Osteocyte (in vitro differentiated cells): Measurements from ENCODE around the gene TMEM215. TPM values are rescaled to one million over a fixed set of nuclear protein-coding genes. Genes with fewer than 3 reads are reported as not detected.

ENCODE experiments used
- DNase-seq: peaks from one replicate; pipeline ENCODE4 v3.0.0; 2021; ENCODE audit warnings: mixed read lengths; ENCODE audit not compliant: unreplicated experiment; ENCODE audit errors: extremely low spot score
- H3K27ac Mint-ChIP-seq: one replicate; pipeline ENCODE4 v1.8.0; 2021; ENCODE audit warnings: mild to moderate bottlenecking, mixed read lengths; ENCODE audit not compliant: unreplicated experiment
- H3K27me3 Mint-ChIP-seq: one replicate; pipeline ENCODE4 v1.8.0; 2021; ENCODE audit warnings: mixed read lengths; ENCODE audit not compliant: unreplicated experiment
- H3K36me3 Mint-ChIP-seq: one replicate; pipeline ENCODE4 v1.8.0; 2021; ENCODE audit warnings: mixed read lengths; ENCODE audit not compliant: unreplicated experiment
- H3K4me1 Mint-ChIP-seq: one replicate; pipeline ENCODE4 v1.8.0; 2021; ENCODE audit warnings: mixed read lengths; ENCODE audit not compliant: unreplicated experiment
- H3K4me3 Mint-ChIP-seq: one replicate; pipeline ENCODE4 v1.8.0; 2021; ENCODE audit warnings: mild to moderate bottlenecking, moderate library complexity, mixed read lengths; ENCODE audit not compliant: unreplicated experiment
- H3K9me3 Mint-ChIP-seq: one replicate; pipeline ENCODE4 v1.8.0; 2021; ENCODE audit warnings: mixed read lengths; ENCODE audit not compliant: unreplicated experiment
- total RNA-seq: library from RNA; stranded (reverse); gene quantifications from 2 replicates; pipeline ENCODE4 v1.2.1, GENCODE V29; 2021
- TF ChIP-seq, protein P1 (sequence below): fragments of 200-600 bp; sonication (generic); IDR thresholded peaks from 2 replicates; pipeline ENCODE4 v1.5.0; 2021; ENCODE audit warnings: antibody characterized with exemption, mild to moderate bottlenecking, moderate library complexity

The TMEM215 gene
- total RNA-seq, 1 donor from 2014 or later, result not detected

DNA sequence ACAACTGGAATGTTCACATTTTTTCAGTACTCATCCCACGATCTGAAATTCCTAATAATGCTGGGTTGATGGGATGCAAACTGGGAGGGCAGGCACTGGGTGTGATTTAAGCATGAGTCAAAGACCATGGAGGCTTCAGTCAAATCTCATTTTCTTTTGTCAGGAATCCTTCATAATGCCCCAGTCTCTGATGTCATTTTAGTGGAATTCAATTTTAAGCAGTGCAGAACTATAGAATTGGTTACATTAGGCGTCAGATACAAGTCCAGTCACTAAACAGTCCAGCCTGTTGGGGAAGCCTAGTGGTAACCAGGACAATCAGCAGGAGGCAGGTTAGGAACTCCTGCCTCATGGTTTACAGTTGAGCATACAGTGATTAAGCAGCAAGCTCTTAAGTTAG lies 41.0 kb upstream of the TMEM215 start:
- H3K4me3 Mint-ChIP-seq, result no peak overlapping the region
- H3K27ac Mint-ChIP-seq, result peak overlapping the region; percentile 12

DNA sequence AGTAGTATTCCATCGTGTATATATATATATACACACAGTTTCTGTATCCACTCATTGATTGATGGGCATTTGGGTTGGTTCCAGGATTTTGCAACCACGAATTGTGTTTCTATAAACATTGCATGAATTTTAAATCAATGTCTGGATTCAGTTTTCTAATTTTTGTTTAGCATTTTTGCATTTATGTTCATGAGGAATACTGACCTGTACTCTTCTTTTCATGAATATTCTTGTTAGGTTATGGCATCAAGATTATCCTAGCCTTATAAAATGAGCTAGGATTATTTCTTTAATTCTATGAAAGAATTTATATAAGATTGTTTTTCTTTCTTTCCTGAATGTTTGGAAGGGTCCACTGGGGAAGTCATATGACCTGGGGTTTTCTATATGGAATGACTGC lies 35.3 kb upstream of the TMEM215 start:
- TF ChIP-seq, protein P1, sequence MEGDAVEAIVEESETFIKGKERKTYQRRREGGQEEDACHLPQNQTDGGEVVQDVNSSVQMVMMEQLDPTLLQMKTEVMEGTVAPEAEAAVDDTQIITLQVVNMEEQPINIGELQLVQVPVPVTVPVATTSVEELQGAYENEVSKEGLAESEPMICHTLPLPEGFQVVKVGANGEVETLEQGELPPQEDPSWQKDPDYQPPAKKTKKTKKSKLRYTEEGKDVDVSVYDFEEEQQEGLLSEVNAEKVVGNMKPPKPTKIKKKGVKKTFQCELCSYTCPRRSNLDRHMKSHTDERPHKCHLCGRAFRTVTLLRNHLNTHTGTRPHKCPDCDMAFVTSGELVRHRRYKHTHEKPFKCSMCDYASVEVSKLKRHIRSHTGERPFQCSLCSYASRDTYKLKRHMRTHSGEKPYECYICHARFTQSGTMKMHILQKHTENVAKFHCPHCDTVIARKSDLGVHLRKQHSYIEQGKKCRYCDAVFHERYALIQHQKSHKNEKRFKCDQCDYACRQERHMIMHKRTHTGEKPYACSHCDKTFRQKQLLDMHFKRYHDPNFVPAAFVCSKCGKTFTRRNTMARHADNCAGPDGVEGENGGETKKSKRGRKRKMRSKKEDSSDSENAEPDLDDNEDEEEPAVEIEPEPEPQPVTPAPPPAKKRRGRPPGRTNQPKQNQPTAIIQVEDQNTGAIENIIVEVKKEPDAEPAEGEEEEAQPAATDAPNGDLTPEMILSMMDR, result no peak
- H3K4me3 Mint-ChIP-seq, result no peak overlapping the region
- peaks cover 6% of the 10 kb centered on the region for H3K27me3 Mint-ChIP-seq
- no peaks in the 10 kb centered on the region for H3K36me3 Mint-ChIP-seq
- no peaks in the 10 kb centered on the region for H3K4me1 Mint-ChIP-seq
- H3K27ac Mint-ChIP-seq, result no peak overlapping the region
- H3K9me3 Mint-ChIP-seq, result no peaks in the 10 kb centered on the region
- no peak for DNase-seq

More for the DNA sequence above, 41.0 kb upstream of the TMEM215 start:
- TF ChIP-seq, protein P1, result no peak
- H3K36me3 Mint-ChIP-seq, result no peaks in the 10 kb centered on the region
- peaks cover 14% of the 10 kb centered on the region for H3K4me1 Mint-ChIP-seq
- no peaks in the 10 kb centered on the region for H3K27me3 Mint-ChIP-seq
- DNase-seq, result no peak
- no peaks in the 10 kb centered on the region for H3K9me3 Mint-ChIP-seq

DNA sequence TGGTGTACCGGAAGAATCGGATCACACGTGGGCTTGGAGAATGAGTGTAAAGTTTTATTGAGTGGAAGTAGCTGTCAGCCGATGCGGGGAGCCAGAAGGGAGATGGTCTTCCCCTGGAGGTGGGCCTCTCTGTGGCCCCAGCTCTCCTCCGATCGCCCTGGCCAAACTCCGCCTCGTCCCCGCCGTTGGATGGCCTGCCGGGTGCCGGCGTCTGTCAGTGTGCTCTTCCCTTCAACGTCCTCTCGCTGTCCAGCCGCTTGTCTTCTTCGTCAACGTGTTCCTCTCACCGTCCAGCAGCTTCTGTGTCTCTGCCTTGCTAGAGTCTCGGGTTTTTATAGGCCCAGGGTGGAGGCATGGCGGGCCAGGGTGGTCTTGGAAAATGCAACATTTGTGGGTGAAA lies 27.6 kb upstream of the TMEM215 start:
- Mint-ChIP-seq H3K4me1 (no peaks in the 10 kb centered on the region), H3K27ac (no peak overlapping the region), H3K4me3 (no peak overlapping the region), H3K9me3 (no peaks in the 10 kb centered on the region), H3K36me3 (no peaks in the 10 kb centered on the region), H3K27me3 (no peaks in the 10 kb centered on the region)
- no peak for DNase-seq
- TF ChIP-seq, protein P1, result no peak

DNA sequence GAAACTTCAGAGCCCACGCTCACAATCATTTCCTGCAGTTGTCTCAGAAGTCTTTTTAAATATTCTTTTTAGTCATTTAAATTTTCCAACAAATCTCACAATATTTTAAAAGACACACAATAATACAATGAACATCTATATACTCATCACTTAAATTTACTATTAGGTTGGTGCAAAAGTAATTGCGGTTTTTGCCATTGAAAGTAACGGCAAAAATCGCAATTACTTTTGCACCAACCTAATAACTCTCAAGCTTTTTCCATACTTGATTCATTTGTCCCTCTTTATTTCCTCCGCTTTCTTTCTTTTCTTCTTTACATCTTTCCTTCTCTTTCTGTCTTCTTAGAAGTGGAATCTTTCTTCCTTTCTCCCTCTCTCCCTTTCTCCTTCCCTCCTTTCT lies 19.2 kb upstream of the TMEM215 start:
- Mint-ChIP-seq H3K27ac (no peak overlapping the region), H3K4me1 (no peaks in the 10 kb centered on the region), H3K36me3 (no peaks in the 10 kb centered on the region), H3K9me3 (no peaks in the 10 kb centered on the region), H3K4me3 (no peak overlapping the region), H3K27me3 (peaks cover 4% of the 10 kb centered on the region)
- DNase-seq, result no peak
- TF ChIP-seq, protein P1, result no peak

DNA sequence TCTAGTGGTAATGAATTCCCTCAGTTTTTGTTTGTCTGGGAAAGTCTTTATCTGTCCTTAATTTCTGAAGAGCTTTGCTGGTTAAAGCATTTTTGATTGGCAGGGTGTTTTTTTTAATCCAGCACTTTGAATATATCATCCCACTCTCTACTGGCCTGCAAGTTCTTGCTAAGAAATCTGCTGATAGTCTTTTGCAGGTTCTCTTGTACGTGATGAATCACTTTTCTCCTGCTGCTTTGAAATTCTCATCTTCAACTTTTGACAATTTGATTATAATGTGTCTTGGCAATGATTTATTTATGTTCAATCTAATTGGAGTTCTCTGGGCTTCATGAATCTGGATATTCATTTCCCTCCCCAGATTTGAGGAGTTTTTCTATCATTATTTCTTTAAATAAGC lies 8.1 kb upstream of the TMEM215 start:
- DNase-seq, result no peak
- H3K4me1 Mint-ChIP-seq, result no peaks in the 10 kb centered on the region
- H3K27ac Mint-ChIP-seq, result no peak overlapping the region
- no peaks in the 10 kb centered on the region for H3K36me3 Mint-ChIP-seq
- peaks cover 21% of the 10 kb centered on the region for H3K9me3 Mint-ChIP-seq
- no peak overlapping the region for H3K4me3 Mint-ChIP-seq
- TF ChIP-seq, protein P1, result no peak
- H3K27me3 Mint-ChIP-seq, result peaks cover 26% of the 10 kb centered on the region
